Heart left ventricle (tissue), 13 donors: ENCODE results near the gene KY.

Experiments
- CTCF ChIP-seq, 12 donors: fragments of 200-600 bp; sonication (generic) in 4 of 12; IDR thresholded peaks; one replicate each; pipeline versions ENCODE4 v1.5.0 to v1.8.0; 2018 to 2022; ENCODE audit warnings: antibody characterized with exemption in 12 of 12, mild to moderate bottlenecking in 5 of 12
- POLR2A ChIP-seq, 2 donors: fragments of 450-650 bp; IDR thresholded peaks; one replicate each; pipeline ENCODE4 v1.6.1; 2017; ENCODE audit warnings: antibody characterized with exemption in 2 of 2, mild to moderate bottlenecking in 2 of 2, moderate library complexity in 2 of 2
- donor health status: ischemic (EF 13 %, LVEDD 7.1; RV severe dilation, severe dysfunction).
- donor health status: DM: no; HTN: yes; CAD: no.
- donor health status: DM: no; HTN: no; CAD: no.
- donor health status: ischemic (EF 25% LVEDD 6.9; RV normal size, moderate dysfunction).
- donor health status: ischemic (EF 25% LVEDD 5.7; RV mildly dilated, moderate dysfunction).
- donor health status: ischemic (EF 35%, LVEDD 5.7; RV mildly dilated, moderate dysfunction).
- donor health status: nonischemic (EF 11% LVEDD 7.7; RV severe dilation, severe dysfunction).
- donor health status: DM: yes; HTN: yes; CAD: no.
- donor health status: PGD.
- donor health status: ischemic (EF 29% LVEDD 5.4; RV normal size, mild dysfunction).
- donor health status: nonischemic (EF 23%, LVEDD 6.1; RV moderate dilation, normal function).

DNA sequence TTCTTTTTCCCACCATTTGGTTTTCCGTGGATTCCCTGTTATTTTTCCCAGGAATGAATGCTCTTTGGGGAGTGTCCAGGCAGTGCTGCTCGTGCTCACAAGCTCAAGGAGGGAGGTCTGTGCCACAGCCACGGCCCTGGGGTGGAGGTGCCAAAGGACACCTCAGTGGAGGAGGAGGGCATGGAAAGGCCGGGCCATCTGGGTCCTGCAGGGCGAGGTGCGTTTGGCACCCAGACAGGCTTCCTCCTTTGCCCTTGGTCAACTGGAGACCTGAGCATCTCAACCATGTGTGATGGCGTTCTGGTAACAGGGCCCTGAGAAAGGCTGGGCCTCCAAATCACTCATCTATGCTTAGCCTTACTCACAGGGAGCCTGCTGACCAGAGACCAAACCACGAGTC is 25.4 kb downstream of the KY start:
- no peak for TF ChIP-seq CTCF (IDR thresholded peaks at IDR 0.05)
- TF ChIP-seq POLR2A (IDR thresholded peaks at IDR 0.05) = no peak
